GM10847 (cell line): Measurements from ENCODE around the gene CECR2.

ENCODE experiments used
- POLR2A ChIP-seq: IDR thresholded peaks from 2 replicates; pipeline ENCODE4 v1.6.1; 2011; ENCODE audit not compliant: insufficient read length; ENCODE audit errors: extremely low read depth

CECR2 gene

DNA sequence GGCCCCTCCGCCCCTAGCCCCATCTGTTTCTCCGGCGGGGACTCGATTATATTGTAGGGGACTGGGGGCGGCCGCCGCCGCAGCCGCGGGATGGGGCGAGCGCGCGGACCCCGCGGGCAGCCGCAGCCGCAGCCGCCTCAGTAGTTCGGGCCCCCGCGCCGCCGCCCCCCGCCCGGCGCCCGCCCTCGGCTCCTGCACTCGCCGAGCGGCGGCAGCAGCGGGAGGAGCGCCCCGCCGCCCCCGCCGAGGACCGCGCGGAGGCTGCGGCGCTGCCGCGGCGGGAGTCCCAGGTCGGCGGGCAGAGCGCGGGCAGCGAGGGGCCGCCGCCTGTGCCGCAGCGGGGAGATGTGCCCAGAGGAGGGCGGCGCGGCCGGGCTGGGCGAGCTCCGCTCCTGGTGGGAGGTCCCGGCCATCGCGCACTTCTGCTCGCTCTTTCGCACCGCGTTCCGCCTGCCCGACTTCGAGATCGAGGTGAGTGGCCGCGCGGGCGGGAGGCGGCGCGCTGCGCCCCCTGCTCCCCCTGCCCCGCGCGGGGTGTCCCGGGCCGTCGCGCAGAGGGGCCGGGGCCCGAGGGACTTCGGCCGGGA lies at the start of gene CECR2:
CECR2 (plus strand) TSS at position 22 of the 587 bp plus-strand sequence; CDS start at position 346, 324 bp downstream.
- no peak for TF ChIP-seq POLR2A

DNA sequence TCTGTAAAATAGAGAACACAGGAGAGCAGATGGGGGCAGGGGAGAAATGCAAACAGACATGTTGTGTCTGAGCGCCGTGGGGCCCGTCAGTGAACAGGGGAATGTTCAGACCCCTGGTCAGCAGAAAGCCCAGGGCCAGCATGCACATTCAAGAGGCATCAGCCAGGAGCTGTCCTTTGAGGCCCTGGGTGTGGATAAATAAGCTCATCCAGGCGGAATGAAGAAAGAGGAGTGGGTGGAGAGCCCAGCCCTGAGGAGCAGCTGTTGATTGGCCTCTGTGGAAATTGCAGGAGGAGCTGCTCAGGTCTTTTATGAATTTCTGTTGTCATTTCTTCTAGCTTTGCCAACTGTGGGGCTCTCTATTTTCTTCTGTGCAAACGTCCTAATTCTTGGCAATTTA lies 49.7 kb upstream of the CECR2 start:
- no peak for TF ChIP-seq POLR2A

DNA sequence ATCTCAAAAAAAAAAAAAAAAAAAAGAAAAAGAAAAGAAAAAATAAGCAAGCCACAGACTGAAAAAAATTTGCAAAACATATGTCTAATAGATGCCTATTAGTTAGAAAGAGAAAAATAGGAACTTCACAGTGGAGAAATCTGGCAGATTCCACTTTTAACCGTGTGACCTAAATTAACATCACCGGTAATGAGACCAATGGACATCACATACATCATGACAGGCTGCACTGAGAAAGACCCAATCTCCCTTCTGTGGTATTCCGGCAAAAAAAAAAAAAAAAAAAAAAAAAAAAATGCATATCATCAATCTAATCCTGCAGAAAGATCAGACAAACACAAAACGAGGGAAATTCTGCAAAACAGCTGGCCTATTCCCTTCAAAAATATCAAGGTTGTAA lies 46.7 kb upstream of the CECR2 start:
- TF ChIP-seq POLR2A, result no peak

DNA sequence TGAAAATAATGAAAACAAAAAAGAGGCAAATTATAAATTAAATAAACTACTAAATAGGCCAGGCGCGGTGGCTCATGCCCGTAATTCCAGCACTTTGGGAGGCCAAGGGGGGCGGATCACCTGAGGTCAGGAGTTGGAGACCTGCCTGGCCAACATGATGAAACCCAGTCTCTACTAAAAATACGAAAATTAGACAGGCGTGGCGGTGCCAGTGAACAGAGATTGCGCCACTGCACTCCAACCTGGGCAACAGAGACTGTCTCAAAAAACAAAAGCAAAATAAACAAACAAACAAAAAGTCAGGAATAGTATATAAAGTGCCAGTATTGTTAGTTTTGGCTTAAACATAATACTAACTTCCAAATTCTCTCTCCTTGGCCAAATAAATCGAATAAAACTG lies 37.6 kb upstream of the CECR2 start:
- no peak for TF ChIP-seq POLR2A

DNA sequence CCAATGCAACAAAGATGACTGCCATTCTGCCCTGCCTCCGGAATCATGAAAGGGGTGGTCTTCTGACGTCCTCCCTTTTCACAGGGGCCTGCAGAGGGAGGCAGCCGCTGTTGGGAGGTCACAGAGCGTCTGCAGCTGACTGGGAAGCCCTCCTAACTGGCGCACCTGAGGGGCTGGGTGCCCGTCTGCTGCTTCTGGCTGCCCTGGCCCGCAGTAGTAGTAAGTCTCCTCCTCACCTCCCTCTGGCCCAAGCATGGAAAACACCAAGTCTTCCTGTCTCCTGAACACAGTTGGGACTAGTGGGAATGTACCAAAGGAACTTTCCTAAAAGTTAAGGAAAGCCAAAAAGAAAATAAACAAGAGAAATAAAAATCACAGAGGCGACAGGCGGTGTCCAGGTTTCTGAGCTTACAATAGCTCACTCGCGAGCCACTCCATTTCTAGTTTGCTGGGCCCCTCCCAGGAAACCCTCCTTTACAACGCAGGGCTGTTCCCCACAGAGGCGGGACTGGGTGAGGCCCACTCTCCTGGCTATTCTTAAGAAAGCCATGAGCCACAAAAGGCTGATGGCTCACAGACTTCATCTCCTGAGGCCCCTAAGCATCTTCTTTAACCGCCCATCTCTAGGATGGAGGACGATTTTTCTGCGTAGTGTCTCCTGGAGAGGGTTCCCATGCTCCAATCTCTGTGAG lies 37.0 kb upstream of the CECR2 start:
- no peak for TF ChIP-seq POLR2A

DNA sequence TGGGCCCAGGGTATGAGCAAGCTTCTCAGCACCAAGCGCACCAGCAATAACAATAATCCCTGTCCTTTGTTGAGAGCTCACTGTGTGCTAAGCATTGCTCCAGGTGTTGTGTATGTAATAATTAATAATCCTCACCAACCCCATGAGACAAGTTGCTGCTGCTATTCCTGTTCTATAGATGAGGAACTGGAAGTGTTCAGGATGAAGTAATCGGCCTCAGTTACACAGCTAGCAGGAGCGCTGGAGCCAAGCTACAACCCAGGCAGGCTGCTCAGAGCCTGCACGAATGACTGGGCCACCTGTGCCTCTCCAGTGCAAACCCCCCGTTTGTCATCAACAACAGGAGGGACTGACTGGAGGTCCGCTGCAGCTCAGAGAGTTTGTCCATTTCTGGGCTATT lies 35.2 kb upstream of the CECR2 start:
- TF ChIP-seq POLR2A, result no peak

DNA sequence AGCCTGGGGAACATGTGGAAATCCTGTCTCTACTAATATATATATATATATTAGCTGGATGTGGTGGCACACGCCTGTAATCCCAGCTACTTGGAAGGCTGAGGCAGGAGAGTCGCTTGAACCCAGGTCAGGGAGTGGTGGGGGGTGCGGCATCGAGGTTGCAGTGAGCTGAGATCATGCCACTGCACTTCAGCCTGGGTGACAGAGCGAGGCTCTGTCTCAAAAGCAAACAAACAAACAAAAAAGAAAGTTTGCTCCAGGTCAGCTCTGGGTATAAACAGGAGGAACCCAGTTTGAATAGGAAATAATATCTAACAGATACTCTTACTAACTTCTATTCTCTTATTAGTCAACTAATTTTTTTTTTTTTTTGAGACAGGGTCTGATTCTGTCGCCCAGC lies 34.3 kb upstream of the CECR2 start:
- TF ChIP-seq POLR2A, result no peak

DNA sequence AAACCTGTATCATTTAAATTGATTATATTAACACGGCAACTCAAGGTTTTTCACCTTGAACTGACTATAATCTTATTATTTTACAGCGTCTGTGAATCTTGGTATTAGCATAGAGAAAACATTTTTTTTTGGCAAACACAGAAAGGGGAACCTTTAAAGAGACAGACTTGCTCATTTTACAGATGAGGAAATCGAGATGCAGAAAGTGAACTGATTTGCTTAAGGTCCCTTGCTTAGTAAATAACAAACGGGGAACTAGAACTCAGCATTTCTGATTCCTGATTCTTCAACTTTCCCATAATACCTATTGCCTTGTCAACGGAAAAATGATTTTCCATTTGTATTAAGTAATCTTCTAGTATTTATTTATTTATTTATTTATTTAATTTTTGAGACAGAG lies 33.2 kb upstream of the CECR2 start:
- TF ChIP-seq POLR2A, result no peak

DNA sequence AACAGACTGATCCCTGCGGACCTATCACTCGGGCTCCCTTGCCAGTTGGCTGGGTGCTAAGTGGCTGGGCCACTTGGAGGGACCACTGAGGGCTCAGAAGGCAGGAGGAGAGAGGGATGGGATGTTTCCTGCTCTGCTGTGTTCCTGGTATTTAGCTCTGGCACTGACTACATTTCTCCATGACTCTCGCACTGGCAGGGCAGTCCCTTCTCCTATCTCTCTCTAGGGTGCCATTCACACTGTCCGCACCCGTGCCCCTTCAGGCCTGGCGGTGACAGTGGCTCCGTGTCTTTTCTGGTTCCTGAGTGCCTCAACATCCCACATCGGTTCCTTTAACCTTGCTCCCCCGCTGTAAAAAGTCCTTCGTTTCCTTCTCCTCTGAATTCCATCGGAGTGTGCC lies 31.6 kb upstream of the CECR2 start:
- no peak for TF ChIP-seq POLR2A

DNA sequence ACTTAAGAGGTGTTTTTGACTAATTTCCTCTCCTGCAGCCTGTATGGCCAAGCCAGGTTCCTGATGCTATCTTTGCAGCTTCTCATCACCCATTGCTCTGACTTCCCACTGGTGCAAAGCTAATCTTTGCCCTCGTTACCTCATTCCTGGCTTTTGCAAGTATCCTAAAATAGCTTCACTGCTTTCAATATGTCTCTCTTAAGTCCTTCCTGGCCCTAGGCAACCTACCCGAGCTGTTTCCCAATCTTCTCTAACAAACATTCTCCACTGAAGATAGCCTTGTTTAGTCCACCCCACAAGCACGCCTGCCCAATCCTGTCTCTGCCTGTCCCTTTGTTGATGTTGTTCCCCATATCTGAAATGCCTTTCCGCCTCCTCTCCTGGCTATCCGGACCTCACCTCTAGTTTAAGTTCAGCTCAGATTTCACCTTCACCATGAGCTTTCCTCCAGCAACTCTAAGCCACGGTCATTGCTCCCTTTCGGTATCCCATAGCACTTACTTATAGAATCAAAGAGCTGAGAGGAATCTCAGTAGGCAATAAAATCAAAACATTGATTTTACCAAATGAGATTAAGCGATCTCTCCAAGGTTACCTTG lies 30.1 kb upstream of the CECR2 start:
- TF ChIP-seq POLR2A, result no peak

DNA sequence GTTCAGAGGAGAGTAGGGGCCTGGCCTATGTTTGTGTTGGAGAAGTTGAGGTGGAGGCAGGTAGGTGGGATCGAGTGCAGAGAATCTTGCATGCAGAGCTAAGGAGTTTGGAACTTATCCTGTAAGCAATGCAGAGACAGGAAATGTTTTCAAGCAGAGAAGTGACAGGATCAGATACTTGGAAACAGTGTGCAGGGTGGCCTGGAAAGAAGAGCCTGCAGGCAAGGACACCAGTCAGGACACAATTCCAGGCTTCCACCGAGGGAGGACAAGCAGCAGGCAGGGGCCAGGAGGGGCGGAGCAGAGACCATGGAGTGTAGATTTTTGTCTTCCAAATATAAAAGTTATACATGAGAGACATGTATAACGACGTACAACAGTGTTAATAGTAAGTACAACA lies 26.9 kb upstream of the CECR2 start:
- no peak for TF ChIP-seq POLR2A

DNA sequence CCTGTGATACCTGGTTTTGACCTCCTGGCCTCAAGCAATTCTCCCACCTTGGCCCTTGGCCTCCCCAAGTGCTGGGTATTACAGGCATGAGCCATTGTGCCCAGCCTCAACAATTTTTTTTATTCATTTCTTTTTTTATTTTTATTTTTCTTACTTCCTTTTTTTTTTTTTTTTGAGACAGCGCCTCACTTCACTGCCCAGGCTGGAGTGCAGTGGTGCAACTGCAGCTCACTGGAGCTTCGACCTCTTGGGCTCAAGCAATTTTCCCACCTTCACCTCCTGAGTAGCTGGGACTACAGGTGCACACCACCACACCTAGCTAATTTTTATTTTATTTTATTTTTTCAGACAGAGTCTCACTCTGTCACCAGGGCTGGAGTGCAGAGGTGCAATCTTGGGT lies 25.5 kb upstream of the CECR2 start:
- TF ChIP-seq POLR2A, result no peak

DNA sequence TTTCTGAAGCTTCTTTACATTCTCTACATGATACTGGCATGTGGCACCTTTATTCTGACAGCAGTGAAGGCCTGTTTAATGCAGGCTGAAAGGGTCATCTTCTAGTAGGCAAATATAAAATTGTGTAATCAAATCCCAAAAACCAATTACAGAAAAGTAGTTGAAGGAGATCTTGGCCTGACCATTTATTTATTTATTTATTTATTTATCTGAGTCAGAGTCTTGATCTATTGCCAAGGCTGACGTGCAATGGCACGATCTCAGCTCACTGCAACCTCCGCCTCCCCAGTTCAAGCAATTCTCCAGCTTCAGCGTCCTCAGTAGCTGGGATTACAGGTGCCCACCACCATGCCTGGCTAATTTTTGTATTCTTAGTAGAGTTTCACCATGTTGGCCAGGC lies 22.7 kb upstream of the CECR2 start:
- no peak for TF ChIP-seq POLR2A

DNA sequence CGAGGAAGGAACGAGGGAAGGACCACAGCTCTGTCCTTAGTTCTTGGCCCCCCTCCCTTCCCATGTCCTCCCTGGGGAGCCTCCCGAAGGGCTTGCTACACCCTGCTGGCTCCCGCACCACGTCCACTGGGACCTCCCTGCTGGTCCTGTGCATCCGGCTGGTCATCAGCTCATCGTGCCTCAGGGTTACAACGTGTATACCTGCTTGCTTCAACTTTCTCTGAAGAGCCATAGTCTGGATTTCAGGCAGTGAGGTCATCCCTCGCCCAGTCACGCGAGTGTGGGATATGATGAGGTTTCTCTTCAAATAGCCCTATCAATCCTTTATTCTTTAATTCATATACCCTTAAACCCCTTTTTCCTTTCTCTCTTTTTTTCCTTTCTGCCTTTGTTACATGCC lies 21.5 kb upstream of the CECR2 start:
- TF ChIP-seq POLR2A, result no peak

DNA sequence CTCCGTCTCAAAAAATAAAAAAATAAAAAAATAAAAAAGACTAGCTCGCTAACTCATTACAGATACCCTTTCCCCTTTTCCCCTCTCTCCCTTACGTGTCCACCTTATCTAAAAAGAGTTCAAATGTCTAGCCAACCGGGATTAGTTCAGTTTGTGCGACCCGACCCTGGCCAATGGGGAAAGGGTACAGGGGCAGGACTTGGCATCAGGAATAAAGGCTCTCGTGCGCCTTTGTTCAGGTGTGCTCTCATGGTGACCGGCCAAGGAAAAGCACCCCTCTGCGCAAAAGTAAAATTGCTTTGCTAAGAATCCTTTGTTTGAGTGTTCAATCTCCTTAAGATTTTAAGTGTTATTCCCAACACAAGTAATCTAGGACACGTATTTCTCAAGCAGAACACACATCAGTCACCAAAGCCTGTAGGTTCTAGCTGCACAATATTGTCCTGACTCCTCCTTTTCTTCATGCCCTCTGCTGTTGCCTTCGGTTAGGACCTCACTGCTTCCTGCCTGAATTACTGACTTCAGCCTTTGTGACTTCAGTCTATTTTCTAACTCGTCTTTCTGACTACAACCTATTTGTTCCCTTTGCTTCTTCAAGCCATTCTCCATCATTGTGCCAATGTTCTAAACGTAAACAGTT lies 20.7 kb upstream of the CECR2 start:
- no peak for TF ChIP-seq POLR2A

DNA sequence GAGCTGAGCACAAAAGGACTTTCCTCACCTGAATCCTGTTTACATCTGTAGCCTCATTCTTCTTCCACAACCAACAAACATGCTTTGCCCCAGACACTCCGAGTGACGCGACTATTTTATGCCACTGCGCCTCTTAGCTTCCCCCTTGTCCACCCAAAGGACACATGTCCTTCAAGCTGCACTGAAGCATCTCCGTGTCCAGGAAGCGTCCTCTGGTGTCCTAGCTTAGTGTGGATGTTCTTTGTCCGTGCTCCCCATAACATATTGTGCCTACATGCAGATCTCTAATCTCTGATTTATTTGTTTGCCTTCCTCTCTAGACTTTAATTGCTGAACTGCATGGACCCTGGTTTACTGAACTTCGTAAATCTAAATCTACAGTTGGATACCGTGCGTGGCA lies 20.1 kb upstream of the CECR2 start:
- TF ChIP-seq POLR2A, result no peak
